Naive B cell (primary cell): ENCODE measurements around the gene KIF13A. TPM values are rescaled to one million over a fixed set of nuclear protein-coding genes. Genes with fewer than 3 reads are reported as not detected.
A peak's percentile ranks its signal among the peaks of the same experiment; 100 is the strongest.
"Not testable (repeated sequence)": the region's sequence is repeated elsewhere in the genome, so short reads cannot be mapped to it uniquely, and the experiment has no call there.

Experiments used
- ATAC-seq, 2 donors: fragments of 150-1000 bp; cut with Tn5 transposase; 2 replicates each; pipeline ENCODE4 v1.10.0; 2021; ENCODE audit warnings: low read depth in 2 of 2, mild to moderate bottlenecking in 2 of 2, moderate library complexity in 2 of 2
- DNase-seq: peaks from one replicate; pipeline ENCODE4 v3.0.0; 2022
- H3K27ac Mint-ChIP-seq, 6 donors: one replicate each; pipeline ENCODE4 v1.8.0; 2020 to 2022; ENCODE audit warnings: mild to moderate bottlenecking in 6 of 6, mixed read lengths in 6 of 6, moderate library complexity in 5 of 6, inconsistent platforms in 2 of 6
- H3K27me3 Mint-ChIP-seq, 3 donors: one replicate each; pipeline ENCODE4 v1.8.0; 2021 to 2022; ENCODE audit warnings: mixed read lengths in 3 of 3, mild to moderate bottlenecking in 1 of 3
- H3K36me3 Mint-ChIP-seq, 2 donors: one replicate each; pipeline ENCODE4 v1.8.0; 2020 to 2022; ENCODE audit warnings: mixed read lengths in 2 of 2, inconsistent platforms in 1 of 2, mild to moderate bottlenecking in 1 of 2
- H3K4me1 Mint-ChIP-seq, 3 donors: one replicate each; pipeline ENCODE4 v1.8.0; 2020 to 2022; ENCODE audit warnings: mixed read lengths in 3 of 3, inconsistent platforms in 1 of 3, mild to moderate bottlenecking in 1 of 3, moderate library complexity in 1 of 3
- H3K4me3 Mint-ChIP-seq, 8 donors: one replicate each; pipeline ENCODE4 v1.8.0; 2020 to 2022; ENCODE audit warnings: mild to moderate bottlenecking in 8 of 8, mixed read lengths in 8 of 8, moderate library complexity in 8 of 8, inconsistent platforms in 2 of 8
- H3K9me3 Mint-ChIP-seq, 7 donors: one replicate each; pipeline ENCODE4 v1.8.0; 2020 to 2022; ENCODE audit warnings: mixed read lengths in 7 of 7, mild to moderate bottlenecking in 5 of 7, inconsistent platforms in 2 of 7, moderate library complexity in 1 of 7
- polyA plus RNA-seq, 6 donors: library from polyadenylated mRNA; unstranded; fragments of 300-500 nt; fragmentation: Illumina TruSeq; gene quantifications; one replicate each; pipeline ENCODE4 v1.2.3, GENCODE V29; 2021; ENCODE audit warnings: low read depth in 6 of 6

KIF13A gene
- polyA plus RNA-seq, 6 donors from 2014 or later: 0.21 to 4.3 (median 0.91) TPM; not detected in 1

DNA sequence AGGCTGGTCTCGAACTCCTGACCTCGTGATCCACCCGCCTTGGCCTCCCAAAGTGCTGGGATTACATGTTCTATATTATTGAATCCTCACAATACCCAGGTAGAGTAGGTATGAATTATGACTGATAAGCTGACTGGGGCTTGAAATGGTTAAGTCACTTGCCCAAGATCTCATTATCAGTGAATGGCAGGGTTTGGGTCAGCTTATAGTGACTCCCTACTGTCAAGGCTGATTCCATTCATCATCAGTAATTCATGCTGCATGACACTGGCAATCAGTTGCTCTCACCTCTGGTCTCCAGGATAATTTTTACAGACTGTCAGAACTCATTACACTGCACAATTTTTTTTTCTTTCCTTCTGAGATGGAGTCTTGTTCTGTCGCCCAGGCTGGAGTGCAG, 127.6 kb downstream of the KIF13A start:
- Mint-ChIP-seq H3K27me3 (no peaks in the 10 kb centered on the region), H3K9me3 (peaks cover 0 to 3% (median 0%) of the 10 kb centered on the region in 7 donors), H3K4me3 (peak overlapping the region in 1 of 8 donors; percentile 21), H3K4me1 (no peaks in the 10 kb centered on the region), H3K36me3 (peaks cover 3 to 7% of the 10 kb centered on the region in 2 donors), H3K27ac (no peak overlapping the region)
- ATAC-seq (no peak), DNase-seq (no peak)

DNA sequence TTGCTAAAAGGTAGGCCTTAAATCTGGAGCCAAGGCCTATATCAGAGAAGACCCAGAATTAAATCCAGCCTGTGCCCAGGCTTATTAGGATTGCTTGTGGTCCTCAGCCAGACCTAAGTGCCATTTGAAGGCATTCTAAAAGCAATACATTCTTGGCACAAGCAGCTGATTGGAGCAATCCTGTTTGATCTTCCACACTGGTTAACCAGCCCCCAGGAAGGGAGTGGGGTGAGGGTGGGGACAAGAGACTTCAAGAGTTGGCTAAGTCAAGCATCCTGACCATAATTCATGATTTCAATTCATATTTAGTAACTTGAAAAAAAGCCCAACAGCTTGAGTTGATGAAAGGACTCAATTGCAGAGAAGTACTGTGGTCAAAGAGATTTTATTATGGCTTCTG, 128.9 kb downstream of the KIF13A start:
- Mint-ChIP-seq H3K9me3 (peaks cover 0 to 3% (median 0%) of the 10 kb centered on the region in 7 donors), H3K27me3 (no peaks in the 10 kb centered on the region), H3K4me1 (no peaks in the 10 kb centered on the region), H3K27ac (no peak overlapping the region), H3K4me3 (no peak overlapping the region), H3K36me3 (peaks cover 3 to 7% of the 10 kb centered on the region in 2 donors)
- ATAC-seq: no peak
- DNase-seq: no peak

DNA sequence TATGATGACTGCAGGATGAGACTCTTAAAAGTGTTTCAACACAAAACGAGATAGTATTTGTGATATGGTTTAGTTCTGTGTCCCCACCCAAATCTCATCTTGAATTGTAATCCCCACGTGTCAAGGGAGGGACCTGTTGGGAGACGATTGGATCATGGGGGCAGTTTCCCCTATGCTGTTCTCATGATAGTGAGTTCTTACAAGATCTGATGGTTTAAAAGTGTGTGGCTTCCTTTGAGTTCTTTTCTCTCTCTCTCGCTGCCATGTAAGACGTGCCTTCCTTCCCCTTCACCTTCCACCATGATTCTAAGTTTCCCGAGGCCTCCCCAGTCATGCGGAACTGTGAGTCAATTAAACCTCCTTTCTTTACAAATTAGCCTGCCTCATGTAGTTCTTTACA, 130.2 kb downstream of the KIF13A start:
- H3K4me3 Mint-ChIP-seq, ATAC-seq, H3K27me3 Mint-ChIP-seq, H3K36me3 Mint-ChIP-seq, H3K9me3 Mint-ChIP-seq, DNase-seq, H3K4me1 Mint-ChIP-seq, H3K27ac Mint-ChIP-seq: not testable (repeated sequence)

DNA sequence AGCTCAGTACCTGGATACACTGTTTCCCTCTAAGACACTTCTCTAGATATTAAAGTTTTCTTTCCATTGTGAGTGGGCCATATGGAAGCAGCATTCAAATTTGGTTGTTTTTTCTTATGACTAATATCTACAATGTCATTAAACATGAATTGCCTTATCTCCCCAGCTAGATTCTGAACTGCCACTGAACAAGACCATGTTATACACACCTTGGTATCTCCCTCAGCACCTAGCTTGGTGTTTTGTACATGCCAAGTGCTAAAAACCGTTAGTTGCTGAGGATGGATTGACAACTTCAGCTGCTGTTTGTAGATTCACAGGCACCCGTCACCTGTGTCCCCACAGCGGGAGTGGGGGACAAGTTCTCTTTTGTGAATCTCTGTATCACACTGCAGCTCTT, 131.1 kb downstream of the KIF13A start:
- Mint-ChIP-seq H3K9me3 (peaks cover 0 to 3% (median 0%) of the 10 kb centered on the region in 7 donors), H3K4me3 (no peak overlapping the region), H3K4me1 (no peaks in the 10 kb centered on the region), H3K27ac (peak overlapping the region in 1 of 6 donors; percentile 12), H3K27me3 (no peaks in the 10 kb centered on the region), H3K36me3 (peaks cover 3 to 7% of the 10 kb centered on the region in 2 donors)
- ATAC-seq (no peak), DNase-seq (no peak)

DNA sequence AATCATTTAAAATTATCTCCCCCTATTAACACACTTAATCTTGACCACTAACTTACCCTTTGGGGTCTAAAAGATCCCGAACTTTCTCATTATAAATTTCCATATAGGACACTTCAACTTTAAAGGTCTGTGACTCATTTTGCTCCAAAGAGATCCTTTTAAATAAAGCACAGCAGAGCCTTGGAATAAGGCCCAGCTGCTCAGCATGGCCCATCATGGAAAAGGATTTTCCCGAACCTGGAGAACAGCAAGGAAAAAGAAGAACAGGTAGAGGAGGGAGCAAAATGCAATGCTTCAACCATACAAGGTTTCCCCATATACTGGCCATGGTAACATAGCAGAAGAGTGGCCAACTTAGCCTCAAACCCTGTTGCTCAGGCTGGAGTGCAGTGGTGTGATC, 132.1 kb downstream of the KIF13A start:
- Mint-ChIP-seq H3K27me3 (no peaks in the 10 kb centered on the region), H3K27ac (no peak overlapping the region), H3K36me3 (peaks cover 3 to 7% of the 10 kb centered on the region in 2 donors), H3K4me1 (no peaks in the 10 kb centered on the region), H3K4me3 (no peak overlapping the region), H3K9me3 (peaks cover 0 to 3% (median 0%) of the 10 kb centered on the region in 7 donors)
- no peak for ATAC-seq
- no peak for DNase-seq

DNA sequence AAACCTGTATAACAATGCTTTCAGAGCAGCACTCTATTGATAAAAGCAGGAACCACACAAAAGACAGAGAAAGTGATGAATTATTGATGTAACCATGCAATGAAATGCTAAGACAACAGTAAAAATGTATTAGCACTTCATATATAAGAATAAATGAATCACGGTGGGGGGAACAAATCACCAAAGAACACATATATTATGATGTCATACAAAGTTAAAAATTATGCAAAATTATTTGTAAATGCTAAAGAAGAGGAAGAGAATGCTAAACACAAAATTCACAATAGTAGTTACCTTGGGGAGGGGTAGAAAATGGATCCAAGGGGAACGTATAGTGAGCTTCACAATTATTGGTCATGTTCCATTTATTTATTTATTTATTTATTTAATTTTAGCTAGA, 133.9 kb downstream of the KIF13A start:
- DNase-seq (no peak), ATAC-seq (no peak)
- H3K27ac Mint-ChIP-seq: no peak overlapping the region
- no peaks in the 10 kb centered on the region for H3K27me3 Mint-ChIP-seq
- no peak overlapping the region for H3K4me3 Mint-ChIP-seq
- peaks cover 3 to 15% of the 10 kb centered on the region in 2 donors for H3K36me3 Mint-ChIP-seq
- H3K9me3 Mint-ChIP-seq: peaks cover 0 to 3% (median 0%) of the 10 kb centered on the region in 7 donors
- no peaks in the 10 kb centered on the region for H3K4me1 Mint-ChIP-seq

DNA sequence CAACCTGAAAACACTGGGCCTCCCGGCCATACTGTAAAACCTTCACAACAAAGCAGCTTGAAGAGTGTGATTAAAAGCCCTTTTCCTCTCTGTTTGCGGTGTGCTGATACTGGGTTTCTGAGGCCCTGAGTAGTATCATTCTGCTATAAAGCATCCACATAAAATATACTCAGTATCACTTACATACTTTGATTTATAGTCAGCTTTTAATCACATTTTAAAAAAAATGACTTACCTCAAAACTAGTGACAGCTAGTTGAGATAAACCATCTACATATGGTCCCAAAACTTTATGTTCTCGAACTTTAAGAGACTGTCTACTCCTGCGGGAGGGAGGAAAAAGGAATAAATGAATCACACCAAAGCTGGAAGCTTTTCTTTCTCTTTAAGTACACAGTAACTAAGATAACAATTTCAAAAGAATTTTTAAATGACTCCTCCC, 135.7 kb downstream of the KIF13A start:
- Mint-ChIP-seq H3K9me3 (no peaks in the 10 kb centered on the region), H3K4me1 (no peaks in the 10 kb centered on the region), H3K36me3 (peaks cover 7 to 15% of the 10 kb centered on the region in 2 donors), H3K27ac (no peak overlapping the region), H3K4me3 (no peak overlapping the region), H3K27me3 (no peaks in the 10 kb centered on the region)
- DNase-seq: no peak
- no peak for ATAC-seq

DNA sequence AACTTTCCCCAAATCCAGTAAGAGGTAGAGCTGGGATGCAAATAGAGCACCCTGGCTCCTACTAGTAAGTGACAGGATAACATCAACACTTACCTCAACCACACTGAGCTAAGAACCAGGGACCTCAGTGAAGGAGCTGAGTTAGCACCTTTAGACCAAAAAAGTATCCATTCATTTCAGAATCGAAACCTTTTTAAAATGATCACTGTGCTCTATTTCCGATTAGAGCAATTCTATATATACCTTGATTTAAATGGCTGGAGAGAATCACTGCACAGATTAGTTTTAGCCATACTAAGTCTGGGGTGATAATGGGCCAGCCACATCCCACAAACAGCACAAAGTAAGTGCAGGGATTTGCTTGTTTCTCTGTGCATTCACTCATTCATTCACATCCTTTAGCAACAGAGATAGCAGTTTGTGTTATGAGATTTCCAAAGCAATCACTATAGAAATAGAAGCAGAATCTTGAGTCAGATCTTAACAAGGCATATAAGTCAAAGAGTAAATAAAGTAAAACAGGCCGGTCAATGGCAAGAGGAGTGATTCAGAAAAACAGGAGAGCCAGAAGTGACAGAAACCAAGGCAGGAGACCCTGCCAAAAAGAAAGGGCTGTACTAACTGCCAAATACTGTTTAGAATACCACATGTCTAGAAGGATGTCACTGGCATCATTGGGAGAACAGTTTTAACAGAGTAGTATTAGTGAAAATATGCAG, 136.3 kb downstream of the KIF13A start:
- no peaks in the 10 kb centered on the region for H3K27me3 Mint-ChIP-seq
- H3K4me1 Mint-ChIP-seq: no peaks in the 10 kb centered on the region
- DNase-seq (no peak), ATAC-seq (no peak)
- H3K4me3 Mint-ChIP-seq: no peak overlapping the region
- H3K27ac Mint-ChIP-seq: no peak overlapping the region
- H3K36me3 Mint-ChIP-seq: peaks cover 7 to 15% of the 10 kb centered on the region in 2 donors
- no peaks in the 10 kb centered on the region for H3K9me3 Mint-ChIP-seq

DNA sequence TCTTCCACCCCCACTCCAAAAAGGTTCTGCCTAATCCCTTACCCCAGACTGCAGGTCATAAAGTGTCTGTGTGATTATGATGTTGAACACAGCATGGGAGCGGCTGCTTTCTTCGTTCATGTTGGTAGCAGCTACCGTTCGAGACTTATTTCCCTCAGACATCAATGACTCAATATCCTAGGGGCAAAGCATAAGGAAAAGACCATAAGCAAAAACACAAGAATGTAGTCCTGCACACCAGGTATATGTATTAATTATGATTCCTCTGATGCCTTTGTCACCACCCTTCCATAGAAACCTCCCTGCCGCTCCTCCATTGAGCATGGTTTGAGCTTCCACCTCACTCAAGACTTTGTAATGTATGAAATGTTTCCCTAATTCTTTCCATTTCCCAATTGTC, 137.2 kb downstream of the KIF13A start:
- Mint-ChIP-seq H3K36me3 (peaks cover 5 to 12% of the 10 kb centered on the region in 2 donors), H3K4me1 (no peaks in the 10 kb centered on the region), H3K27me3 (no peaks in the 10 kb centered on the region), H3K9me3 (no peaks in the 10 kb centered on the region), H3K4me3 (no peak overlapping the region), H3K27ac (no peak overlapping the region)
- ATAC-seq (no peak), DNase-seq (no peak)

DNA sequence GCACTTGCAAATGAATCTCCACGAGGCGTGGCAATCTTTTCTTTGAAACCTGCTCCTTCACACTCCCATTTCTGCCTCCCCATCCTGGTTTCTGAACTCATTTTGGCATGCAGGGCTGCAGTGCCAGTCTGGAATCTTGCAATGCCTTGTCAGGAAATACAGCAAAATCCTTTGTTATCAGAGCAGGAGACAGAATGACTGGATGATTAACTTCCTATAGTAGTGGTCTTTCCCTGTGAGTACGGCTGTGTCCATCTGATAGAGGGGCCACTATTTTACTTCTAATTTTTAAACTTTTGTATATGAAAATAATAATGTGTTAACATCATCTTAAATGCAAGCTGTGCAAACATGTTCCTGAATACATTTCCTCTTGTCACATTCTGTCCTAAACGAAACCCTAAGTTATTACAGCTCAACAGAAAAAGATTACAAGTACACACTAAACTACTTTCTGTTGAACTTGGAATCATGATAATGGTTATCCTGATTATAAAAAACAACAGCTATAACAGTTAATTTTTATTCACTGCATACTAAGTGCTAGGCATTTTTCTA, 140.2 kb downstream of the KIF13A start:
- H3K27me3 Mint-ChIP-seq: no peaks in the 10 kb centered on the region
- DNase-seq (no peak), ATAC-seq (no peak)
- peaks cover 4 to 9% of the 10 kb centered on the region in 2 donors for H3K36me3 Mint-ChIP-seq
- H3K27ac Mint-ChIP-seq: no peak overlapping the region
- H3K4me3 Mint-ChIP-seq: no peak overlapping the region
- no peaks in the 10 kb centered on the region for H3K4me1 Mint-ChIP-seq
- H3K9me3 Mint-ChIP-seq: no peaks in the 10 kb centered on the region

DNA sequence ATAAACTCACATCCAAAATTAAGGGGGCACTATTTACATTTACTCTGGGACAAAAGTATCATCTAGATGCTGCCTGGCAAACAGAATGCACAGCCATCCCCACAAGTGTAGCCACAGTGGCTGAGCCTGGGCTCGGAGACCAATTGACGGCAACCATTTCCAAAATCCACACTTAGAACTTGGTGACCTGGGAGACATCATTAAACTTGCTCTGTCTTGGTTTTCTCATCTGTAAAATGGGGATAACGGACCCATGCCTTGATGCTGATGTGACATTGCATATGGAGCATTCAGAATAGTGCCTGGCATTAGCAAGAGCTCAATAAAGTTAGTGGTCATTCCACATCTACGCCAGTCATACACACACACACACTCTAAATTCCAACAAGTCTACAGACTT, 140.7 kb downstream of the KIF13A start:
- Mint-ChIP-seq H3K9me3 (no peaks in the 10 kb centered on the region), H3K27ac (peak overlapping the region in 1 of 6 donors; percentile 4), H3K4me3 (no peak overlapping the region), H3K27me3 (no peaks in the 10 kb centered on the region), H3K36me3 (peaks cover 4 to 9% of the 10 kb centered on the region in 2 donors), H3K4me1 (no peaks in the 10 kb centered on the region)
- ATAC-seq (no peak), DNase-seq (no peak)

DNA sequence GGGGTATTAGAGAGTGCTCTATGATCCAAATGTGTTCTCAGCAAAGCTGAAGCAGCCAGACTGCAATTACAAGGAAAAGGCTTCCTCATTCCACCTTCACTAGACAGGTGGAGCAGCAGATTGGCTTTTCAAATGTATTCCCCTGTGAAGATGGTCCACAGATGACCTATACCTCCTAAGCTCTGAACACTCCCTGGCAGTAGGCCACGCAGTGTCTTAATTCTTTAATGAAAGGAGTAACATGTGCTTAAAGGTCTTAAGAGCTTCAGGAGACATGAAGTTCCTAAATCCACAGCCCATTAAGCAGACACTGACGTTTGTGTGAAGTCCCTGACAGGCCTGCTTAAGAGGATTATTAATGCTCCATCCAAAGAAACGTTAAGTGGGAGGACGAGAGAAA, 141.8 kb downstream of the KIF13A start:
- Mint-ChIP-seq H3K27ac (no peak overlapping the region), H3K27me3 (no peaks in the 10 kb centered on the region), H3K9me3 (no peaks in the 10 kb centered on the region), H3K4me1 (no peaks in the 10 kb centered on the region), H3K4me3 (no peak overlapping the region), H3K36me3 (peaks cover 4 to 9% of the 10 kb centered on the region in 2 donors)
- ATAC-seq (no peak), DNase-seq (no peak)

DNA sequence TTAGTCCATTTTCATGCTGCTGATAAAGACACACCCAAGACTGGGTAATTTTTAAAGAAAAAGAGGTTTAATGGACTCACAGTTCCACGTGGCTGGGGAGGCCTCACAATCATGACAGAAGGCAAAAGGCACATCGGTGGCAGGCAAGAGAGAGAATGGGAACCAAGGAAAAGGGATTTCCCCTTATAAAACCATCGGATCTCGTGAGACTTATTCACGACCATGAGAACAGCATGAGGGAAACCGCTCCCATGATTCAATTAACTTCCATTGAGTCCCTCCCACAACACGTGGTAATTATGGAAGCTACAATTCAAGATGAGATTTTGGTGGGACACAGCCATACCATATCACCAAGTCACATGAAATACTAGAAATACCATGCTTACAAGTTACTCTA, 142.5 kb downstream of the KIF13A start:
- H3K9me3 Mint-ChIP-seq, H3K27ac Mint-ChIP-seq, H3K27me3 Mint-ChIP-seq: not testable (repeated sequence)

More for the DNA sequence above, 142.5 kb downstream of the KIF13A start:
- DNase-seq, ATAC-seq, H3K36me3 Mint-ChIP-seq, H3K4me3 Mint-ChIP-seq, H3K4me1 Mint-ChIP-seq: not testable (repeated sequence)
